ENCODE results near the gene DNMBP. TPM values are rescaled to one million over a fixed set of nuclear protein-coding genes. Genes with fewer than 3 reads are reported as not detected.

Gene DNMBP
- total and polyA plus RNA-seq, 2 experiments from 2014 or later: 13.9 to 18.2 TPM

DNA sequence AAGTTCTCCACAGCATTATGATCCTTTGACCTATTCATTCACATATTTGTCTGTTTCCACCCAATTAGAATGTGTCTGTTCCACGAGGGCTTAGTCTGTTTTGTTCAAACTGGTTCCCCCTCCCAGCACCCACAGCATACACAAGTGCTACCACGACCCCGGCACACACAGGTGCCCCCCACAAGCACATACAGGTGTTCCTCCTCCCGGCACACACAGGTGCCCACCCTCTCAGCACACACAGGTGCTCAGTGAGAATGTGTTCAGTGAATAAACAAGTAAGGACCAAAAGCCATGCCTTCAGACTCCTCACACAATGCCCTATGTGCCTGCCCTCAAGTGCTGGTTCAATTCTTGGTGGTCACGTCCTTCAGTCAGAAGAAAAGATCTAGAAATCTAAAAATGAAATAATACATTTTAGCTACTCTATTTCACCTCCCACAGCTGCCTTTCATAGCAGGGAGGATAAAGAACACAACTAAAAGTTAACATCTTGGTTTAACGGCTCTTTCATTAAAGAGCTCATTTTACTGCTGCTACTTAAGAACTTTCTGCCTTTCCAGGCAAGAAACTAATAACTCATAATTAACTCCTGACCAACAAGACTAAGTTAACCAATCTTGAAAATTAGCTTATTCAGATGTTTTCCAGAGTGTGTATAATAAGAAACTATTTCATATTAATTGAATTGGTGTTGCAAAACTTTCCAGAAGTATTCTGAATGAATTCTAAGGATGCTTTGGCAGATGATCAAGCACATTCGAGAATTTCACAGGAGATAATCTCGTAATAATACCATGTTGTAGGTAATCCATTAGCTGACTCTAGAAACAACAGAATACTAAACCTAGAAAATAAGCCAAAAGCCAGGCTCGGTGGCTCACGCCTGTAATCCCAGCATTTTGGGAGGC lies 2.3 kb downstream of the DNMBP start:
- Histone ChIP-seq H3K9me2 (replicated peaks; ENCODE audit: insufficient read depth) (no peaks in the 10 kb centered on the region), H3K9me3 (ENCODE audit: low read depth) (no peaks in the 10 kb centered on the region), H3K27ac (peak overlapping the region; percentile 81), H3K4me3 (peak overlapping the region; percentile 93), H3K4me2 (peak overlapping the region; percentile 89), H3K36me3 (replicated peaks; ENCODE audit: insufficient read depth, low read depth) (no peaks in the 10 kb centered on the region), H3K27me3 (no peaks in the 10 kb centered on the region), H4K20me1 (ENCODE audit: insufficient read depth, poor library complexity, severe bottlenecking) (peaks cover 12% of the 10 kb centered on the region), H3K4me1 (ENCODE audit: insufficient read depth) (peaks cover 20% of the 10 kb centered on the region), H3K79me2 (peaks cover 66% of the 10 kb centered on the region), H2AFZ (no peak overlapping the region)
- WGBS (ENCODE audit: low lambda C conversion rate, missing lambda C conversion rate): 56% methylated on average over 10 of the region's 10 CpGs
- TF ChIP-seq EZH2 (IDR thresholded peaks at IDR 0.05; ENCODE audit: borderline replicate concordance): no peak
- TF ChIP-seq, protein P1, sequence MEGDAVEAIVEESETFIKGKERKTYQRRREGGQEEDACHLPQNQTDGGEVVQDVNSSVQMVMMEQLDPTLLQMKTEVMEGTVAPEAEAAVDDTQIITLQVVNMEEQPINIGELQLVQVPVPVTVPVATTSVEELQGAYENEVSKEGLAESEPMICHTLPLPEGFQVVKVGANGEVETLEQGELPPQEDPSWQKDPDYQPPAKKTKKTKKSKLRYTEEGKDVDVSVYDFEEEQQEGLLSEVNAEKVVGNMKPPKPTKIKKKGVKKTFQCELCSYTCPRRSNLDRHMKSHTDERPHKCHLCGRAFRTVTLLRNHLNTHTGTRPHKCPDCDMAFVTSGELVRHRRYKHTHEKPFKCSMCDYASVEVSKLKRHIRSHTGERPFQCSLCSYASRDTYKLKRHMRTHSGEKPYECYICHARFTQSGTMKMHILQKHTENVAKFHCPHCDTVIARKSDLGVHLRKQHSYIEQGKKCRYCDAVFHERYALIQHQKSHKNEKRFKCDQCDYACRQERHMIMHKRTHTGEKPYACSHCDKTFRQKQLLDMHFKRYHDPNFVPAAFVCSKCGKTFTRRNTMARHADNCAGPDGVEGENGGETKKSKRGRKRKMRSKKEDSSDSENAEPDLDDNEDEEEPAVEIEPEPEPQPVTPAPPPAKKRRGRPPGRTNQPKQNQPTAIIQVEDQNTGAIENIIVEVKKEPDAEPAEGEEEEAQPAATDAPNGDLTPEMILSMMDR (IDR thresholded peaks at IDR 0.05; ENCODE audit: poor library complexity): no peak
- no peak for TF ChIP-seq EZH2phosphoT487 (IDR thresholded peaks at IDR 0.05; ENCODE audit: low read depth, severe bottlenecking, unreplicated experiment)
- DNase-seq (ENCODE audit: low spot score): no peak

DNA sequence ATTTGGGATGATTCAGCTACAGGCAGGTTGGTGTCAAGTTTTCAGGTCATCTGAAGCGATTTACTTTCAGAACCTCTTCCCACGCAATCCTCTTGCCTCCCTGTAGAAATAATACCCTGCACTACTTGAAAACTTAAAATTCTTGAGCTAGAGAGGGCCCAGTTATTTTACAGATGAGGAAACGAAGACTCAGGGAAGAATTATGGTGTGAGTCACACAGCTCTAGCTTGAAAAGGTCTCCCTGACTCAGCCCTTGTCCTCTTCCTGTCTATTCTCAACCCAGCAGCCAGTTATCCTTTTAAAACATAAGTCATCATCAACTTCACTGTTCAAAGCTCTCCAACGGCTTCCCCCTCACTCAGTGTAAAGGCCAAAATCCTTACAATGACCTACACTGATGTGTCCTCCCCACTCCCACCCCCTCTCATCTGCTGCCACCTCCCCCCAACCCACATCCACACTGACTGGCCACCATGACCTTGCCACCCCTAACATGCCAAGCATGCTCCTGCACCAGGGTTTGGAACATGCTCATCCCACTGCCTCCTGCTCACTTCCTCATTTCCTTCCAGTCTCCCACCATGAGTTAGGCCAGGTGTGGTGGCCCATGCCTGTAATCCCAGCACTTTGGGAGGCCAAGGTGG lies 3.4 kb downstream of the DNMBP start:
- peaks cover 78% of the 10 kb centered on the region for H3K79me2 ChIP-seq
- no peaks in the 10 kb centered on the region for H3K27me3 ChIP-seq
- peak; percentile 70 for DNase-seq (ENCODE audit: low spot score)
- peak overlapping the region; percentile 89 for H3K4me2 ChIP-seq
- H3K36me3 ChIP-seq (replicated peaks; ENCODE audit: insufficient read depth, low read depth): no peaks in the 10 kb centered on the region
- H3K27ac ChIP-seq: peak overlapping the region; percentile 81
- no peaks in the 10 kb centered on the region for H3K9me3 ChIP-seq (ENCODE audit: low read depth)
- no peak overlapping the region for H3K4me3 ChIP-seq
- no peak overlapping the region for H2AFZ ChIP-seq
- H4K20me1 ChIP-seq (ENCODE audit: insufficient read depth, poor library complexity, severe bottlenecking): peaks cover 12% of the 10 kb centered on the region
- peaks cover 20% of the 10 kb centered on the region for H3K4me1 ChIP-seq (ENCODE audit: insufficient read depth)
- 43% methylated on average over 4 of the region's 4 CpGs for WGBS (ENCODE audit: low lambda C conversion rate, missing lambda C conversion rate)
- no peak for TF ChIP-seq EZH2 (IDR thresholded peaks at IDR 0.05; ENCODE audit: borderline replicate concordance)
- no peak for TF ChIP-seq EZH2phosphoT487 (IDR thresholded peaks at IDR 0.05; ENCODE audit: low read depth, severe bottlenecking, unreplicated experiment)
- TF ChIP-seq, protein P1 (IDR thresholded peaks at IDR 0.05; ENCODE audit: poor library complexity): no peak
- H3K9me2 ChIP-seq (replicated peaks; ENCODE audit: insufficient read depth): no peaks in the 10 kb centered on the region

DNA sequence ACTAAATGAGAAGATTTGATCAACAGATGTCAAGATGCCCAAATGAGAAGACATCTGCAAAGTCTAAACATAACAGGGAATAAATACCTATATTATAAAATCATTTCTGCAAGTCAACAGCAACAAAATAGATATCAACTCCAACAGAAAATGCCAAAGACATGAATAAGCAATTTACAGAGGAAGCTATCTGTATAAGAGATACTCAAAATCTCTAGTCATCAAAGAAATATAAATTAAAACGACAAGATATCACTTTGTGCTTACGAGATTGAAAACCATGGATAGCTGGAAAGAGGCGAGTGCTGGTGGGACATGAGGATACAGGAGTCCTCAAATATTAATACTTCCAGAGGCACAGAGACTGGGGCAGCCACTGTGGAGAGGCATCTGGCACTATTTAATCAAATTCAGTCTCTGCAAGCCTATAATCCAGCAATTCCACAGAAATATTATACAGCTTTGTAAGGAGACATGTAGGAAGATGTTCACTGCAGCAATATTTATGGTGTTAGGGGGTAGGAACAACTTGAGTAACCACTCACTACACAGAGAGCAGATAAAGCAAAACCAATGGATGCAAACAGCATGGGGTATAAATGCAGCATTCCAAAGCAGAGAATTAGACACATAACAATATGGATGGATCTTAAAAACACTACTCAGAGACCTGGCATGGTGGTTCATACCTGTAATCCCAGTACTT lies 4.8 kb downstream of the DNMBP start:
- peak overlapping the region; percentile 81 for H3K27ac ChIP-seq

More for the DNA sequence above, 4.8 kb downstream of the DNMBP start:
- TF ChIP-seq, protein P1 (IDR thresholded peaks at IDR 0.05; ENCODE audit: poor library complexity): no peak
- TF ChIP-seq EZH2phosphoT487 (IDR thresholded peaks at IDR 0.05; ENCODE audit: low read depth, severe bottlenecking, unreplicated experiment): no peak
- TF ChIP-seq EZH2 (IDR thresholded peaks at IDR 0.05; ENCODE audit: borderline replicate concordance): no peak
- no peaks in the 10 kb centered on the region for H3K9me2 ChIP-seq (replicated peaks; ENCODE audit: insufficient read depth)
- DNase-seq (ENCODE audit: low spot score): no peak
- H3K4me2 ChIP-seq: no peak overlapping the region
- peaks cover 92% of the 10 kb centered on the region for H3K79me2 ChIP-seq
- H3K4me3 ChIP-seq: no peak overlapping the region
- no peak overlapping the region for H2AFZ ChIP-seq
- no peaks in the 10 kb centered on the region for H3K9me3 ChIP-seq (ENCODE audit: low read depth)
- peaks cover 24% of the 10 kb centered on the region for H3K4me1 ChIP-seq (ENCODE audit: insufficient read depth)
- WGBS (ENCODE audit: low lambda C conversion rate, missing lambda C conversion rate): 89% methylated on average over 3 of the region's 3 CpGs
- no peaks in the 10 kb centered on the region for H3K36me3 ChIP-seq (replicated peaks; ENCODE audit: insufficient read depth, low read depth)
- H3K27me3 ChIP-seq: no peaks in the 10 kb centered on the region
- H4K20me1 ChIP-seq (ENCODE audit: insufficient read depth, poor library complexity, severe bottlenecking): peaks cover 12% of the 10 kb centered on the region

All from hepatocyte (in vitro differentiated cells).